Activated CD4-positive, CD25-positive, alpha-beta regulatory T cell (primary cell): ENCODE results near the gene IL34.
"Not testable (repeated sequence)": the region's sequence is repeated elsewhere in the genome, so short reads cannot be mapped to it uniquely, and the experiment has no call there.

Experiments used
- DNase-seq, 4 experiments: peaks; one replicate each; lab custom pipeline; 2025; lab: John Stamatoyannopoulos, UW

IL34 gene

GRCh38 chr16:70632273-70632672, 14.1 kb upstream of the IL34 start:
- DNase-seq: no peak

GRCh38 chr16:70633617-70634016, 12.7 kb upstream of the IL34 start:
- not testable (repeated sequence) for DNase-seq

GRCh38 chr16:70634861-70635260, 11.5 kb upstream of the IL34 start:
- DNase-seq: no peak

GRCh38 chr16:70635336-70636016, 10.9 kb upstream of the IL34 start:
- no peak for DNase-seq

GRCh38 chr16:70638814-70639792, 7.3 kb upstream of the IL34 start:
- no peak for DNase-seq

- no peak for DNase-seq
Measured at GRCh38 chr16:70642633-70643032, 3.7 kb upstream of the IL34 start.

- not testable (repeated sequence) for DNase-seq
Measured at GRCh38 chr16:70643264-70643663, 3.1 kb upstream of the IL34 start.

- no peak for DNase-seq
Measured at GRCh38 chr16:70644763-70645597, 1.4 kb upstream of the IL34 start.

- DNase-seq: no peak
Measured at GRCh38 chr16:70647441-70648359, 1.3 kb downstream of the IL34 start.

- DNase-seq: no peak
Measured at GRCh38 chr16:70648606-70649005, 2.2 kb downstream of the IL34 start.

- DNase-seq: no peak
Measured at GRCh38 chr16:70649300-70649699, 2.9 kb downstream of the IL34 start.

GRCh38 chr16:70650216-70650615, 3.9 kb downstream of the IL34 start:
- DNase-seq: no peak

GRCh38 chr16:70651524-70651923, 5.2 kb downstream of the IL34 start:
- no peak for DNase-seq

- no peak for DNase-seq
Measured at GRCh38 chr16:70652322-70652721, 6.0 kb downstream of the IL34 start.

- no peak for DNase-seq
Measured at GRCh38 chr16:70653406-70653805, 7.0 kb downstream of the IL34 start.

- peak; percentile 27 to 78 (median 66) for DNase-seq
Measured at GRCh38 chr16:70653809-70654771, 7.7 kb downstream of the IL34 start.

- DNase-seq: no peak
Measured at GRCh38 chr16:70656065-70656711, 9.8 kb downstream of the IL34 start.

- no peak for DNase-seq
Measured at GRCh38 chr16:70656712-70657263, 10.4 kb downstream of the IL34 start.

GRCh38 chr16:70657956-70658355, 11.6 kb downstream of the IL34 start:
- no peak for DNase-seq
